Nephron progenitor cell (in vitro differentiated cells): ENCODE data around the gene PPP3R2.

Source experiments
- DNase-seq: peaks from one replicate; pipeline ENCODE4 v3.0.0; 2021
- H3K27ac Mint-ChIP-seq: 2 replicates; pipeline ENCODE4 v1.8.0; 2021; ENCODE audit warnings: mild to moderate bottlenecking, moderate library complexity, mixed read lengths
- H3K27me3 Mint-ChIP-seq: 2 replicates; pipeline ENCODE4 v1.8.0; 2021; ENCODE audit warnings: mild to moderate bottlenecking, low read depth, mixed read lengths; ENCODE audit not compliant: poor library complexity
- H3K36me3 Mint-ChIP-seq: 2 replicates; pipeline ENCODE4 v1.8.0; 2021; ENCODE audit warnings: low read depth, mixed read lengths
- H3K4me1 Mint-ChIP-seq: 2 replicates; pipeline ENCODE4 v1.8.0; 2021; ENCODE audit warnings: mixed read lengths
- H3K4me3 Mint-ChIP-seq: 2 replicates; pipeline ENCODE4 v1.8.0; 2021; ENCODE audit warnings: mild to moderate bottlenecking, moderate library complexity, mixed read lengths
- H3K9me3 Mint-ChIP-seq: 2 replicates; pipeline ENCODE4 v1.8.0; 2021; ENCODE audit warnings: mild to moderate bottlenecking, moderate library complexity, mixed read lengths
- CTCF ChIP-seq: fragments of 200-600 bp; sonication (generic); IDR thresholded peaks from 2 replicates; pipeline ENCODE4 v1.5.0; 2021; ENCODE audit warnings: antibody characterized with exemption

Gene PPP3R2

GRCh38 chr9:101594796-101595195, at the start of gene PPP3R2:
TSS of gene PPP3R2 (minus strand) at chr9:101594969. CDS start at chr9:101594921, 48 bp downstream.
- Mint-ChIP-seq H3K4me3 (no peak within 1 kb of the TSS), H3K36me3 (no peaks in the 10 kb centered on the region), H3K27me3 (peaks cover 8% of the 10 kb centered on the region), H3K9me3 (no peaks in the 10 kb centered on the region), H3K4me1 (no peaks in the 10 kb centered on the region), H3K27ac (no peak within 1 kb of the TSS)
- no peak for DNase-seq
- TF ChIP-seq CTCF: no peak

- no peak for DNase-seq
- H3K4me3 Mint-ChIP-seq: no peak overlapping the region
- peaks cover 16% of the 10 kb centered on the region for H3K9me3 Mint-ChIP-seq
- H3K36me3 Mint-ChIP-seq: no peaks in the 10 kb centered on the region
- no peak overlapping the region for H3K27ac Mint-ChIP-seq
- H3K4me1 Mint-ChIP-seq: no peaks in the 10 kb centered on the region
- H3K27me3 Mint-ChIP-seq: no peaks in the 10 kb centered on the region
- TF ChIP-seq CTCF: no peak
Observed at GRCh38 chr9:101639785-101640665, 45.3 kb upstream of the PPP3R2 start.

GRCh38 chr9:101639311-101639710, 44.5 kb upstream of the PPP3R2 start:
- Mint-ChIP-seq H3K4me1 (no peaks in the 10 kb centered on the region), H3K9me3 (peaks cover 16% of the 10 kb centered on the region), H3K36me3 (no peaks in the 10 kb centered on the region), H3K27ac (no peak overlapping the region), H3K4me3 (no peak overlapping the region), H3K27me3 (no peaks in the 10 kb centered on the region)
- no peak for TF ChIP-seq CTCF
- DNase-seq: no peak

DNA sequence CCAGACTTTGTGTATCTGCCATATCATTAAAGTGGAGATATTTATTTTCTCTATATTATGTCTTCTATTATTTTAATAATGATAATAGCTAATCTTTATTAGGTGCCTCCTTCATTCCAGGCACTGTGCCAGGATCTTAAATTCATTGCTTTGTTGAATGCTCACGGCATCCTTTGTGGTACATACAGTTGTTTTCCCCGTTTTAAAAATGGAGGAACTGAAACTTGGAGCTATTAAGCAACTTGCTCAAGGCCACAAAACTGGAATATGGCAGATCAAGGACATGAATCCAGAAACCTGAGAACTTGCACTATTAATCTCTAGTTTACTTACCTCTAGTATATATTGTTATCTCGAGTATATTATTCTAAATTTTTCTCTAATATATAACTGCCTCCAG, 41.5 kb upstream of the PPP3R2 start:
- no peak for DNase-seq
- peaks cover 3% of the 10 kb centered on the region for H3K9me3 Mint-ChIP-seq
- peaks cover 5% of the 10 kb centered on the region for H3K27me3 Mint-ChIP-seq
- TF ChIP-seq CTCF: no peak
- no peak overlapping the region for H3K4me3 Mint-ChIP-seq
- no peaks in the 10 kb centered on the region for H3K4me1 Mint-ChIP-seq
- H3K36me3 Mint-ChIP-seq: no peaks in the 10 kb centered on the region
- no peak overlapping the region for H3K27ac Mint-ChIP-seq

DNA sequence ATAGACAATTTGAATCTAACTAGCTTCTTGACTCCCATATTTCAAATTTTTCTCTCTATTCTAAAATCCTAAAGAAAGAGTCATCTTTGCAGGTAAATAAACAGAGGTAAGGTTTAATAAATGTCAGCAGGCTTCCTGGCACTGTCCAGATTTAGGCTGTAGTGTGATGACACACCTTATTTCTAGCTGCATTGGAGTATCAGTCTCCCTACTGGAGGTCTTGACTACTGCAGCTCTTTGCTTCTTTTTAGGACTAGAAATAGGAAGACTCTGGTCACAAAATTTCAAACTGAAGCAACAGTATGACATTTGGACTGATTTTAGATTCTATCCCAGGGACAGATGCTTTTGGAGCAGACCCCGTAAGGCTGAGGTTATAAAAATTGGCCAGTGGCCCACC, 40.7 kb upstream of the PPP3R2 start:
- DNase-seq: no peak
- Mint-ChIP-seq H3K27me3 (peaks cover 5% of the 10 kb centered on the region), H3K36me3 (no peaks in the 10 kb centered on the region), H3K4me1 (no peaks in the 10 kb centered on the region), H3K27ac (no peak overlapping the region), H3K4me3 (no peak overlapping the region), H3K9me3 (no peaks in the 10 kb centered on the region)
- TF ChIP-seq CTCF: no peak
